WTC11 (cell line): Measurements from ENCODE around the gene CCDC182. TPM values are rescaled to one million over a fixed set of nuclear protein-coding genes. Genes with fewer than 3 reads are reported as not detected.

Experiments
- ATAC-seq: fragments of 200-7000 bp; cut with Tn5 transposase; 2 replicates; pipeline ENCODE4 v1.10.0; 2021; ENCODE audit warnings: mild to moderate bottlenecking, moderate library complexity
- CTCF ChIA-PET: fragments of 300-600 bp; sonication (Branson Sonifier 250); formaldehyde crosslinking; loops from one replicate; lab custom pipeline; 2021; ENCODE audit warnings: antibody characterized with exemption; lab: Charles Lee
- POLR2A ChIA-PET: fragments of 350-600 bp; sonication (Branson Sonifier 250); formaldehyde crosslinking; loops from one replicate; lab custom pipeline; 2021; ENCODE audit warnings: antibody characterized with exemption; lab: Charles Lee
- DNase-seq: peaks from one replicate; pipeline ENCODE4 v3.0.0; 2021; ENCODE audit warnings: low spot score
- H3K27ac Mint-ChIP-seq: 2 replicates; pipeline ENCODE4 v1.8.0; 2021; ENCODE audit warnings: mixed read lengths
- H3K27me3 Mint-ChIP-seq: 2 replicates; pipeline ENCODE4 v1.8.0; 2021; ENCODE audit warnings: low read depth, mild to moderate bottlenecking, moderate library complexity, mixed read lengths
- H3K36me3 Mint-ChIP-seq: 2 replicates; pipeline ENCODE4 v1.8.0; 2021; ENCODE audit warnings: mixed read lengths
- H3K4me1 Mint-ChIP-seq: 2 replicates; pipeline ENCODE4 v1.8.0; 2022; ENCODE audit warnings: mixed read lengths
- H3K4me3 Mint-ChIP-seq: 2 replicates; pipeline ENCODE4 v1.8.0; 2021; ENCODE audit warnings: mild to moderate bottlenecking, moderate library complexity, mixed read lengths
- H3K9me3 Mint-ChIP-seq: 2 replicates; pipeline ENCODE4 v1.8.0; 2021; ENCODE audit warnings: mixed read lengths
- ETV6 ChIP-seq: sonication (generic); formaldehyde crosslinking; IDR thresholded peaks from 2 replicates; pipeline ENCODE4 v1.8.1; 2022; ENCODE audit warnings: mild to moderate bottlenecking, missing genetic modification reagents
- KAT7 ChIP-seq: sonication (generic); formaldehyde crosslinking; IDR thresholded peaks from 2 replicates; pipeline ENCODE4 v1.8.1; 2023; ENCODE audit warnings: missing genetic modification reagents, mild to moderate bottlenecking, borderline replicate concordance
- NR1H2 ChIP-seq: sonication (generic); formaldehyde crosslinking; IDR thresholded peaks from 2 replicates; pipeline ENCODE4 v1.9.0; 2021; ENCODE audit warnings: mild to moderate bottlenecking, moderate library complexity, missing genetic modification reagents
- NR3C1 ChIP-seq: sonication (generic); formaldehyde crosslinking; conservative IDR thresholded peaks from 2 replicates; pipeline ENCODE4 v1.8.1; 2023; ENCODE audit warnings: low read depth, mild to moderate bottlenecking, missing genetic modification reagents
- PRRX2 ChIP-seq: fragments of 250-450 bp; sonication (Bioruptor Pico); IDR thresholded peaks from 2 replicates; pipeline ENCODE4 v1.8.0; 2021; ENCODE audit warnings: mild to moderate bottlenecking
- SMAD3 ChIP-seq: sonication (generic); formaldehyde crosslinking; IDR thresholded peaks from 2 replicates; pipeline ENCODE4 v1.8.0; 2022; ENCODE audit warnings: missing genetic modification reagents, mild to moderate bottlenecking, borderline replicate concordance
- STAT6 ChIP-seq: sonication (generic); formaldehyde crosslinking; conservative IDR thresholded peaks from 2 replicates; pipeline ENCODE4 v1.8.1; 2023; ENCODE audit warnings: mild to moderate bottlenecking, low read depth, missing genetic modification reagents, moderate library complexity
- ZMAT4 ChIP-seq: fragments of 250-450 bp; sonication (Bioruptor Pico); IDR thresholded peaks from 2 replicates; pipeline ENCODE4 v1.9.0; 2021; ENCODE audit warnings: mild to moderate bottlenecking
- ZNF281 ChIP-seq: sonication (generic); formaldehyde crosslinking; IDR thresholded peaks from 2 replicates; pipeline ENCODE4 v1.8.0; 2023; ENCODE audit warnings: mild to moderate bottlenecking, missing genetic modification reagents
- ZNF416 ChIP-seq: fragments of 250-450 bp; sonication (Bioruptor Pico); IDR thresholded peaks from 2 replicates; pipeline ENCODE4 v1.9.0; 2021; ENCODE audit warnings: mild to moderate bottlenecking, inconsistent platforms
- ZNF423 ChIP-seq: fragments of 250-450 bp; sonication (Bioruptor Pico); IDR thresholded peaks from 2 replicates; pipeline ENCODE4 v2.1.2; 2022; ENCODE audit warnings: mild to moderate bottlenecking, moderate library complexity
- ZSCAN18 ChIP-seq: fragments of 250-450 bp; sonication (Bioruptor Pico); IDR thresholded peaks from 2 replicates; pipeline ENCODE4 v2.1.2; 2022; ENCODE audit warnings: mild to moderate bottlenecking, moderate library complexity
- total RNA-seq: library from RNA; stranded (reverse); gene quantifications from 3 replicates; pipeline ENCODE4 v1.2.3, GENCODE V29; 2021
- TF ChIP-seq, protein P1 (sequence below): sonication (generic); formaldehyde crosslinking; IDR thresholded peaks from 2 replicates; pipeline ENCODE4 v1.8.0; 2023; ENCODE audit warnings: missing genetic modification reagents
- TF ChIP-seq, protein P2 (sequence below): sonication (generic); formaldehyde crosslinking; IDR thresholded peaks from 2 replicates; pipeline ENCODE4 v1.8.1; 2022; ENCODE audit warnings: low read depth, mild to moderate bottlenecking, moderate library complexity, missing genetic modification reagents, borderline replicate concordance
- TF ChIP-seq, protein P3 (sequence below): sonication (generic); formaldehyde crosslinking; IDR thresholded peaks from 2 replicates; pipeline ENCODE4 v1.8.1; 2023; ENCODE audit warnings: mild to moderate bottlenecking, moderate library complexity, missing genetic modification reagents
- TF ChIP-seq, protein P4 (sequence below): fragments of 200-600 bp; IDR thresholded peaks from 2 replicates; pipeline ENCODE4 v1.8.0; 2022; ENCODE audit warnings: antibody characterized with exemption

CCDC182 gene
- total RNA-seq, 1 experiment from 2014 or later: not detected

DNA sequence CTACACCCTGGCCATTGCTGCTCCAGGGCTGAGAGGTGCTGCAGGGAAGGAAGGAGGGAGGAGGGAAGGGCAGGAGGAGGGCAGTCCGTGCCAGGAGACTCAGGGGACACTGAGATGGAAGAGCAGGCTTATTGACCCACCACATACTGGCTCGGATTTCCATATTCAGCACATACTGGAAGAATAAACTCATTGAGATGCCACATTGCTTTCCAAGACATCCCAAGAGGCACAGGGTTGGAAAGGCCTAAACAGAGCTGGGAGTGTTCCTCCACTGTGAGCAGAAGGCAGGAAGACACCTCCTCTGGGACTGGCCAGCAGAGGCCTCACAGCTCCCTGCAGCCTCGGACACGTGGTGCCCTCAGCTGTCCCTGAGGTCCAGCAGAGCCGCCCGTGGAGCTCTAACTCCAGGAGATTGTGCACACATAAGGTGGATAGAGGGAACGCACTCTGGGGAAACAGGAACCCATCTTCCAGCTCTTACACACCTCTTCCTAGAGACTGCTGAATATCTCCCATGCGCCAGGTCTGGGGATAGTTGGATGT, 17.4 kb downstream of the CCDC182 start:
- ChIA-PET POLR2A (no interaction called here), CTCF (interaction anchor here (1.1 to 2.6 kb wide), 5 partner anchors 12 to 106 kb away, joined by 3 to 17 read pairs (median 6); no protein-coding TSS in a partner anchor)
- no peaks in the 10 kb centered on the region for H3K9me3 Mint-ChIP-seq
- H3K4me3 Mint-ChIP-seq: no peak overlapping the region
- no peaks in the 10 kb centered on the region for H3K4me1 Mint-ChIP-seq
- DNase-seq (no peak), ATAC-seq (no peak)
- no peak overlapping the region for H3K27ac Mint-ChIP-seq
- no peaks in the 10 kb centered on the region for H3K36me3 Mint-ChIP-seq
- no peaks in the 10 kb centered on the region; the same call in 1 of the 2 replicates for H3K27me3 Mint-ChIP-seq
- TF ChIP-seq SMAD3 (CRISPR knock-in tag) (no peak), KAT7 (CRISPR knock-in tag) (no peak), ETV6 (no peak), ZNF423 (CRISPR knock-in tag) (no peak), STAT6 (CRISPR knock-in tag) (no peak), ZMAT4 (CRISPR knock-in tag) (no peak), ZSCAN18 (CRISPR knock-in tag) (no peak)
- TF ChIP-seq, protein P1, sequence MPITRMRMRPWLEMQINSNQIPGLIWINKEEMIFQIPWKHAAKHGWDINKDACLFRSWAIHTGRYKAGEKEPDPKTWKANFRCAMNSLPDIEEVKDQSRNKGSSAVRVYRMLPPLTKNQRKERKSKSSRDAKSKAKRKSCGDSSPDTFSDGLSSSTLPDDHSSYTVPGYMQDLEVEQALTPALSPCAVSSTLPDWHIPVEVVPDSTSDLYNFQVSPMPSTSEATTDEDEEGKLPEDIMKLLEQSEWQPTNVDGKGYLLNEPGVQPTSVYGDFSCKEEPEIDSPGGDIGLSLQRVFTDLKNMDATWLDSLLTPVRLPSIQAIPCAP (CRISPR knock-in tag): no peak
- TF ChIP-seq, protein P2, sequence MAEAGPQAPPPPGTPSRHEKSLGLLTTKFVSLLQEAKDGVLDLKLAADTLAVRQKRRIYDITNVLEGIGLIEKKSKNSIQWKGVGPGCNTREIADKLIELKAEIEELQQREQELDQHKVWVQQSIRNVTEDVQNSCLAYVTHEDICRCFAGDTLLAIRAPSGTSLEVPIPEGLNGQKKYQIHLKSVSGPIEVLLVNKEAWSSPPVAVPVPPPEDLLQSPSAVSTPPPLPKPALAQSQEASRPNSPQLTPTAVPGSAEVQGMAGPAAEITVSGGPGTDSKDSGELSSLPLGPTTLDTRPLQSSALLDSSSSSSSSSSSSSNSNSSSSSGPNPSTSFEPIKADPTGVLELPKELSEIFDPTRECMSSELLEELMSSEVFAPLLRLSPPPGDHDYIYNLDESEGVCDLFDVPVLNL (CRISPR knock-in tag): no peak

- no peak; the same call in 1 of the 2 replicates for ATAC-seq
- no peaks in the 10 kb centered on the region for H3K9me3 Mint-ChIP-seq
- ChIA-PET POLR2A (no interaction called here), CTCF (interaction anchor here (0.5 to 2.6 kb wide), 8 partner anchors 13 to 596 kb away, joined by 3 to 17 read pairs (median 4); no protein-coding TSS in a partner anchor)
- no peak for DNase-seq
- H3K27me3 Mint-ChIP-seq: peaks cover 2% of the 10 kb centered on the region
- H3K4me1 Mint-ChIP-seq: no peaks in the 10 kb centered on the region
- no peaks in the 10 kb centered on the region for H3K36me3 Mint-ChIP-seq
- no peak overlapping the region for H3K27ac Mint-ChIP-seq
- H3K4me3 Mint-ChIP-seq: no peak overlapping the region
- TF ChIP-seq, protein P3, sequence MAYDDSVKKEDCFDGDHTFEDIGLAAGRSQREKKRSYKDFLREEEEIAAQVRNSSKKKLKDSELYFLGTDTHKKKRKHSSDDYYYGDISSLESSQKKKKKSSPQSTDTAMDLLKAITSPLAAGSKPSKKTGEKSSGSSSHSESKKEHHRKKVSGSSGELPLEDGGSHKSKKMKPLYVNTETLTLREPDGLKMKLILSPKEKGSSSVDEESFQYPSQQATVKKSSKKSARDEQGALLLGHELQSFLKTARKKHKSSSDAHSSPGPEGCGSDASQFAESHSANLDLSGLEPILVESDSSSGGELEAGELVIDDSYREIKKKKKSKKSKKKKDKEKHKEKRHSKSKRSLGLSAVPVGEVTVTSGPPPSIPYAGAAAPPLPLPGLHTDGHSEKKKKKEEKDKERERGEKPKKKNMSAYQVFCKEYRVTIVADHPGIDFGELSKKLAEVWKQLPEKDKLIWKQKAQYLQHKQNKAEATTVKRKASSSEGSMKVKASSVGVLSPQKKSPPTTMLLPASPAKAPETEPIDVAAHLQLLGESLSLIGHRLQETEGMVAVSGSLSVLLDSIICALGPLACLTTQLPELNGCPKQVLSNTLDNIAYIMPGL (CRISPR knock-in tag): no peak
- TF ChIP-seq ZNF416 (CRISPR knock-in tag) (no peak), NR3C1 (CRISPR knock-in tag) (no peak), ZNF281 (CRISPR knock-in tag) (no peak), ZSCAN18 (CRISPR knock-in tag) (no peak), NR1H2 (CRISPR knock-in tag) (no peak), PRRX2 (CRISPR knock-in tag) (no peak)
- TF ChIP-seq, protein P4, sequence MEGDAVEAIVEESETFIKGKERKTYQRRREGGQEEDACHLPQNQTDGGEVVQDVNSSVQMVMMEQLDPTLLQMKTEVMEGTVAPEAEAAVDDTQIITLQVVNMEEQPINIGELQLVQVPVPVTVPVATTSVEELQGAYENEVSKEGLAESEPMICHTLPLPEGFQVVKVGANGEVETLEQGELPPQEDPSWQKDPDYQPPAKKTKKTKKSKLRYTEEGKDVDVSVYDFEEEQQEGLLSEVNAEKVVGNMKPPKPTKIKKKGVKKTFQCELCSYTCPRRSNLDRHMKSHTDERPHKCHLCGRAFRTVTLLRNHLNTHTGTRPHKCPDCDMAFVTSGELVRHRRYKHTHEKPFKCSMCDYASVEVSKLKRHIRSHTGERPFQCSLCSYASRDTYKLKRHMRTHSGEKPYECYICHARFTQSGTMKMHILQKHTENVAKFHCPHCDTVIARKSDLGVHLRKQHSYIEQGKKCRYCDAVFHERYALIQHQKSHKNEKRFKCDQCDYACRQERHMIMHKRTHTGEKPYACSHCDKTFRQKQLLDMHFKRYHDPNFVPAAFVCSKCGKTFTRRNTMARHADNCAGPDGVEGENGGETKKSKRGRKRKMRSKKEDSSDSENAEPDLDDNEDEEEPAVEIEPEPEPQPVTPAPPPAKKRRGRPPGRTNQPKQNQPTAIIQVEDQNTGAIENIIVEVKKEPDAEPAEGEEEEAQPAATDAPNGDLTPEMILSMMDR: no peak
These were observed 18.3 kb downstream of the CCDC182 start for GRCh38 chr17:57726838-57727237.
